GM18870 (cell line): Measurements from ENCODE around the gene FADD.

ENCODE experiments used
- ATAC-seq: cut with Tn5 transposase; IDR thresholded peaks from one replicate; pipeline ENCODE4 v1.9.1; 2021; ENCODE audit warnings: moderate library complexity; ENCODE audit not compliant: unreplicated experiment

The FADD gene

DNA sequence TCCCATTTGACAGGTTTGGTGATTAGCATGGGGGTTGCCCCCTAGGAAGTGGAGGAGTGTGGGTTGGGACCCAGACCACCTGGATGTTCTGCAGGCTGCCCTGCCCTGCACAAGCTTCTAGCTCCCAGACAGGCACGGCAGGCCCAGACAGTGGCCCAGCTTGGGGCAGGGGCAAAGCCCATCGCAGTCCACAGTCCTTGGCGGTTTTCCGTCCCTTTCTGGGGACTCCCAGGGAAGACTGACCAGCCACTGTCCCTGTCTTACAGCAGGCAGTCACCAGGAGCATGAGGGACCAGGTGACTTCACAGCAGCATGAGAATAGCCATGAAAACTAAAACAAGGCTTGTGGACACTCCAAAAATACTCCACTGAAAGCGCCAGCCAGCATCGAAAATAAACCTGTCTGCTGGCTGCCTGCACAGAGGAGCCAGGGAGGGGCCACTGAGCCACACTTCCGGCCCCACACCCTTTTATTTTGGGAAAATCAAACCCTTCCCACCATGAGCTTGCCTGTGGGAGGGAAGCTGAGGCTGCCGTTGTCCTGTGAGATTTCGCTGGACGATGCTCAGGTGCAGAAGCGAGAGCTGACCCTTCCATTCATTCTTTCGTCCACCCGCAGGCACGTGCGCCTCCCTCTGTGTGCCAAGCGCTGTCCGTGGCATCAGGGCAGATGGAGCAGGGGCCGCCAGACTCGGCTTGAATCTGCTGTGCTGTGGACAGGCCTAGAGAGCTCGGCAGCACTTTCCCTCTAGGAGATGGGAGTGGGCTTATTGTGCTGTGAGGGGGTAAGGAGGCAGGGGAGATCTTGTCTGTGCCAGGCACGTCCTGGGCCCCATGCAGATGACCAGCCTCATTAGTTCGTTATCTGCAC lies 28.0 kb downstream of the FADD start:
- no peak for ATAC-seq

DNA sequence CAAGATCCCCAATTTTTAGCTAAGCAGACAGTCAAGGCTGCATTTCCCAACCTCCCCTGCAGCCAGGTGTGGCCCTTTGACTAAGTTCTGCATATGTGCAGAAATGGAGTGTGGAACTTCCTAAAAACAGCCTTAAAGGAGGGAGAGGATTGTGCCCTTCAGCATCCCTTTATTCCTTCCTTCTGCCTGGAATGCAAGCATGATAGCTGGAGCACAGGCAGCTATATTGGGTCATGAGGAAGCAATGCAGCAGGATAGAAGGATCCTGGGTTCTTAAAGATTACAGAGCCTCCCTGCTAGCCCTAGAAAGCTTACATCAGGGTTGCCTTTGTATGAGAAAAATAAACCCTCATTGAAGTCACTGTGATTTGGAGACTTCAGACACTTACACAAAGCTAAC lies 29.9 kb downstream of the FADD start:
- ATAC-seq: no peak

DNA sequence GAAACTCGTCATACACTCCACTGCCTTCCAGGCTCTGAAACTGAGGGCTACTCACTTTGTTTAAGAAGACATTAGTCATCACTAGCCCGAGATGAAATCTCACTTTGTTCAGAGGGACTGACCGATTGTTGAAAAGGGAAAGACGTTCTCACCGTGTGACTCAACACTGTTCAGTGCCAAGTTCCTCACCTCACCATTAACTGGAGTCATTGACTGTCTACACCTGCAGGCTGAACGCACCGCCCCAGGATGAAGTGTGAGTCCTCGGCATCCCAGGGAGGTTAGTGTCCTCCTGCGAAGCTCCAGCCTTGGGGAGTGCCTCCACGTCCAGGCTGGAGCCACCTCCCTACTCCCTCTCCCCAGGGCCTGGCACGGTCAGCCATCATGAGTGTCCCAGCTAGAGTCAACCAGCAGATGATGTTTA lies 30.4 kb downstream of the FADD start:
- no peak for ATAC-seq

DNA sequence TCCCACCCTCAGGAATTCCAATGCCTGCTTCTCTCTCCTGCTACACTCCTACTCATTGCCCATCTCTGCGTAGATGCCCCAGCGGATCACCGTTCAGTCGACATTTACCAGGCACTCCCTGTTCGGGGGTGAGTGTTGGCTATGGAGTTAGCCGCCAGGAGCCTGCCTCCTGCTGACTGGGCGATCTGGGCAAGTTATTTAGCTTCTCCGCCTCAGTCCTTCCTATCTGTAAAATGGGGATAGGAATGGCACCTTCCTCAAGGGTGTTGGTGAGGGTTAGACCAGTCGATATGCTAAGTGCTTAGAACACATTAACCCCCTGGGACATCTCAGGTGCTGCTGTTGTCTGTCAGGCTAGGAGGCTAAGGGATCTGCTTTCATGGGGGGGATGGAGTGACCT lies 30.9 kb downstream of the FADD start:
- no peak for ATAC-seq

DNA sequence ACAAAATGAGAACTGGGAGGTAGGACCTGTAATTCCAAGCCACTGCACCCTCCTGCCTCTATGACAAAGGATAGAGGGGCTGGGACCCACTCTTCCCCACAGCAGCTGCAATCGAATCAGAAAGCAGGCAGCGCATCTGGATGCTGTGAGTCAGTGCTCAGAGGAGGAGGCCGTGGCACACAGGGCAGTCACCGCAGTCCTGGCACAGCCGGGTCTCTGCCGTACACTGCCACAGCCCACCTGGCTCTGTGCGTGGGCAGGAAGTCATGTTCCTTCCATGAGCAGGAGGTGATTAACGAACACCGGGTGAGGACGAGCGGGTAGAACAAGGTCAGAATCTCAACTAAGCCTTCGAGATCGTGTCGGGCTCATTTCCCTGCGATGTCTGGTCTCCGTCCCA lies 37.2 kb downstream of the FADD start:
- ATAC-seq: no peak

GRCh38 chr11:70241709-70242108 lies 38.6 kb downstream of the FADD start:
- no peak for ATAC-seq

DNA sequence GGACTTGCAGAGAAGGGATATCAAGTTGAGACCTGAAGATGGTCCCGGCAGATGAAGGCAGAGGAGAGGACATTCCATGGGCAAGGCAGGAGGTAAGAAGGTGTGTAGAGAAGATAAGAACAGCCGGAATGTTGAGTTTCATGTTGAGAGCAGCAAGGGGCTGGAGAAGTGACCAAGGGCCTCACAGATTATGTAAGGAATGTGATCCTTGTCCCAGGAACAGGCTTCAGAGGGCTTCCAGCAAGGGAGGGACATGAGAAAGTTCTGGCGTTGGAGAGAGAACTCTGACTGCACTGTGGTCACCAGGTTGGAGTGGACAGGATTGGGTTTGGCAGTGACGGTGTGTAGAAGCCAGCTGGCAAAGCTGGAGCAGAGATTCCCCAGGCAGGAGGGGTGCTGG lies 39.8 kb downstream of the FADD start:
- no peak for ATAC-seq

- ATAC-seq: no peak
Measured at GRCh38 chr11:70243912-70244652, 41.0 kb downstream of the FADD start.

- no peak for ATAC-seq
Measured at GRCh38 chr11:70244698-70245097, 41.6 kb downstream of the FADD start.

GRCh38 chr11:70246196-70246595 lies 43.1 kb downstream of the FADD start:
- ATAC-seq: no peak

DNA sequence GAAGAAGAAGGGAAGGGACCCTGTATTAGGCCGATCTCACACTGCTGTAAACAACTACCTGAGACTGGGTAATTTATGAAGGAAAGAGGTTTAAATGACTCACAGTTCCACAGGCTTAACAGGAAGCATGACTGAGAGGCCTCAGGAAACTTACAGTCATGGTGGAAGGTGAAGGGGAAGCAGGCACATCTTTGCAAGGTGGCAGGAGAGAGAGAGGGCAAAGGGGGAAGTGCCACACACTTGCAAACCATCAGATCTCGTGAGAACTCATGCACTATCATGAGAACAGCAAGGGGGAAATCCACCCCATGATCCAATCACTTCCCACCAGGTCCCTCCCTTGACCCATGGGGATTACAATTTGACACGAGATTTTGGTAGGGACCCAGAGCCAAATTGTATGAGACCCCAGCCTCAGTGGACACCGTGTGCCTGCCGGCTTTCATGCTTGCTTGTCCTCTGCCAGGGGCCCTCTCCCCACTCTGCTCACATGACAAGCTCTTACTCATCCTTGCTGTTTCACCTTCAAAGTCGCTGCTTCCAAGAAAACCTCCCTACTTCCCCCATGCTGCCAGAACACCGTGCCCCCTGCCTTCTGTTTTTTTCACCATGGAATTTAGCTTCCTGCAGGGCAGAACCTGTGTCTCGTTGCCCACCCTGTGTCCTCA lies 44.1 kb downstream of the FADD start:
- no peak for ATAC-seq

DNA sequence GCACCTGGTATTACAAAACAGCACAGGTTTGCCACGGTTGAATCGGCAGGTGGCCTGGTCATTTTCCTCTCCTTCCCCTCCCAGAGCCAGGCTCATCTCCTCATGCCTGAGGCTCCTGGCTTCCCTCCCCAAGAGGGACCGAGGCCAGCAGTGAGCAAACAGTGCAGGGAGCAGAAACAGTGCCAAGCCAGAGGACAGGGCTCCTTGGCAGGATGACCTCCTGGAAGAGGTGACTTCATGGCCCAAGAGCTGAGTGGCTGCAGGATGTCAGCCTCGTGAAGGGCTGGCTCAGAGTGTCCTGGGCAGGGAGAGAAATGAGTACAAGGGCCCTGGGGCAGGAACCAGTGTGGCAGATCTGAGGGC lies 44.6 kb downstream of the FADD start:
- no peak for ATAC-seq

GRCh38 chr11:70250876-70251658 lies 48.0 kb downstream of the FADD start:
- ATAC-seq: no peak

DNA sequence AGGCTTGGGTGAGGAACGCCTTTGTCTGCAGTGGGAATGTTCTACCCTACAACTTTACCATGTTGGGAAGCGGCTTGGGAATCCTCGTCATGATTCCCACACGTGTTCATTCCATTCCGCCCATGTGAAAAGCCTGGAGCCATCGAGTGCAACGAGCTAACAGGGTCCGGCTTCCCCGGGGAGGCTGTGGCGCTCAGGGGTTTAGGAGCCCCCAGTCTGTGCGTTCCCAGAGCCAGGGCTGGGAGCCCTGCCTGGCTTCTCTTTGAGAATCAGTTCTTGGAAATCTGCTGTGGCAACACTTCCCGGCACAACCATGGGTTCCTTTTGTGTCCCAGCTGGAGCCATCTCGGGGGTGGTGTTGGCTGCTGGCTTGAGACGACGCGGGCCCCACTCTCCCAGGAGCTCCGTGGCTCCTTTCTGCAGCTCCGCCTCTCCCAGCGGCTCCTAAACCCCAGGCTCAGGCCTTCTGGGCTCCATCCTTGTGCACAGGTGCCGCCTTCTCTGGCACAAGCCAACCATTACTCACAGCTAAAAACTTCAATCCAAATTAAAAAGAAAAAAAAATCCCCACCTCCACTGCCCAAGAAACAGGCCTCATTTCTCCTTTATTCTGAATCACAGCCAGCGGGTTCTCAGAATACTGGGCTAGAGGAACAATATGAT lies 48.7 kb downstream of the FADD start:
- ATAC-seq: no peak

DNA sequence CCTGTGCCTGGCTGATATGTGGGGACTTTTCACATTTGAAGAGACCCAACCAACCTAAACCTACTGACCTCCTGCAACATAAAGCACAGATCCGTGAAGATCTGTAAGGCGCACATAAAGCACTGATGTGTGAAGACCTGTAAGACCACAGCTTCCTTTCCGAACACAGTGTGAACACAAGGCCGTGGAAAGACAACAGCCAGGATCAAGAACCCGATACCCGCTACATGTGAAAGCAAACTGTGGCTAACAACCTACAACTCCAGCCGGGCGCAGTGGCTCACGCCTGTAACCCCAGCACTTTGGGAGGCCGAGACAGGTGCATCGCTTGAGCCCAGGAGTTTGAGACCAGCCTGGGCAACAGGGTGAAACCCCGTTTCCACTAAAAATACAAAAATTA lies 49.7 kb downstream of the FADD start:
- no peak for ATAC-seq

DNA sequence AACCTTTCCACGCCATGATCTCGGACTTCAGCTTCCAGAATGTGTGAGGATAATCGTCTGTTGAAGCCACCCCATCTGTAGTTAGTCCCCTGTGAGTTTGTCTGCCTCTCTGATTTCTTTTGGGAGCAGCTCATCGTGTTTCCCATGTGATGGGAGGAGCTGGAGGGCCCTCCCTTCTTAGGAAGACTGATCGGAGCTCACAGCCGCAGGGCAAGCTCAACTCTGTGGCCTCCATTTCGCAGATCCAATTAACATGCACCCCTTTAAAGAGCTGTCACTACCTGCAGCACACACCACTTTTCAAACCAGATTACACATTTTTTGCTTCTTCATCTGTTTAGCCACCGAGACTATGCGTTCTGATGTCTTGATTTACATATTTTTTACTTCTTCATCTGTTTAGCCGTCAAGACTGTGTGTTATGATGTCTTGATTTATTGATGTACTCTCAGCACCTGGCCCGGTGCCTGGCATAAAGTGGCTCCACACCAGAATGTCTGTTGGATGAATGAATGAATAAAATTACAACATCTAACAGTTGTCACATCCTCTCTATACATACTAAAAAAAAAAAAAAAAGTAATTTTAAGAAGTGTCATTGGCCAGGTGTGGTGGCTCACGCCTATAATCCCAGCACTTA lies 52.5 kb downstream of the FADD start:
- ATAC-seq: no peak
